ENCODE measurements around the gene PRR5.

The PRR5 gene

GRCh38 chr22:44710474-44711240, 8.7 kb downstream of the PRR5 start:
- DNase-seq (ENCODE audit: insufficient read length, low spot score): no peak
- peak; percentile 16 for FAIRE-seq
- TF ChIP-seq POLR2A (IDR thresholded peaks at IDR 0.05; ENCODE audit: low read depth, low read length) (no peak), POLR2AphosphoS5 (IDR thresholded peaks at IDR 0.05; ENCODE audit: low read depth, low read length) (no peak), SPI1 (IDR thresholded peaks at IDR 0.05; ENCODE audit: low read depth, low read length) (no peak), POU2F2 (IDR thresholded peaks at IDR 0.05; ENCODE audit: low read depth, low read length) (no peak), TAF1 (IDR thresholded peaks at IDR 0.05; ENCODE audit: low read depth, low read length) (no peak), PAX5 (IDR thresholded peaks at IDR 0.05; ENCODE audit: insufficient read depth, low read length, severe bottlenecking) (no peak)

GRCh38 chr22:44711241-44711560, 9.2 kb downstream of the PRR5 start:
- no peak for TF ChIP-seq POLR2A (IDR thresholded peaks at IDR 0.05; ENCODE audit: low read depth, low read length)
- no peak for TF ChIP-seq SPI1 (IDR thresholded peaks at IDR 0.05; ENCODE audit: low read depth, low read length)
- TF ChIP-seq POU2F2 (IDR thresholded peaks at IDR 0.05; ENCODE audit: low read depth, low read length): no peak
- no peak for TF ChIP-seq POLR2AphosphoS5 (IDR thresholded peaks at IDR 0.05; ENCODE audit: low read depth, low read length)
- TF ChIP-seq TAF1 (IDR thresholded peaks at IDR 0.05; ENCODE audit: low read depth, low read length): no peak
- no peak for TF ChIP-seq PAX5 (IDR thresholded peaks at IDR 0.05; ENCODE audit: insufficient read depth, low read length, severe bottlenecking)
- FAIRE-seq (no peak), DNase-seq (ENCODE audit: insufficient read length, low spot score) (no peak)

GRCh38 chr22:44711690-44712555, 9.9 kb downstream of the PRR5 start:
- DNase-seq (ENCODE audit: insufficient read length, low spot score) (no peak), FAIRE-seq (no peak)
- TF ChIP-seq POLR2AphosphoS5 (IDR thresholded peaks at IDR 0.05; ENCODE audit: low read depth, low read length) (no peak), SPI1 (IDR thresholded peaks at IDR 0.05; ENCODE audit: low read depth, low read length) (no peak), POLR2A (IDR thresholded peaks at IDR 0.05; ENCODE audit: low read depth, low read length) (no peak), TAF1 (IDR thresholded peaks at IDR 0.05; ENCODE audit: low read depth, low read length) (no peak), PAX5 (IDR thresholded peaks at IDR 0.05; ENCODE audit: insufficient read depth, low read length, severe bottlenecking) (no peak), POU2F2 (IDR thresholded peaks at IDR 0.05; ENCODE audit: low read depth, low read length) (no peak)

GRCh38 chr22:44712962-44713361, 11.0 kb downstream of the PRR5 start:
- TF ChIP-seq POLR2AphosphoS5 (IDR thresholded peaks at IDR 0.05; ENCODE audit: low read depth, low read length): no peak
- no peak for TF ChIP-seq TAF1 (IDR thresholded peaks at IDR 0.05; ENCODE audit: low read depth, low read length)
- no peak for TF ChIP-seq SPI1 (IDR thresholded peaks at IDR 0.05; ENCODE audit: low read depth, low read length)
- no peak for TF ChIP-seq POU2F2 (IDR thresholded peaks at IDR 0.05; ENCODE audit: low read depth, low read length)
- TF ChIP-seq POLR2A (IDR thresholded peaks at IDR 0.05; ENCODE audit: low read depth, low read length): no peak
- no peak for TF ChIP-seq PAX5 (IDR thresholded peaks at IDR 0.05; ENCODE audit: insufficient read depth, low read length, severe bottlenecking)
- FAIRE-seq: no peak

GRCh38 chr22:44714703-44715350, 12.8 kb downstream of the PRR5 start:
- no peak for TF ChIP-seq POU2F2 (IDR thresholded peaks at IDR 0.05; ENCODE audit: low read depth, low read length)
- no peak for TF ChIP-seq POLR2A (IDR thresholded peaks at IDR 0.05; ENCODE audit: low read depth, low read length)
- no peak for TF ChIP-seq SPI1 (IDR thresholded peaks at IDR 0.05; ENCODE audit: low read depth, low read length)
- TF ChIP-seq POLR2AphosphoS5 (IDR thresholded peaks at IDR 0.05; ENCODE audit: low read depth, low read length): no peak
- DNase-seq (ENCODE audit: insufficient read length, low spot score) (no peak), FAIRE-seq (no peak)

More at GRCh38 chr22:44712962-44713361, 11.0 kb downstream of the PRR5 start:
- no peak for DNase-seq (ENCODE audit: insufficient read length, low spot score)

GRCh38 chr22:44718418-44718817, 16.4 kb downstream of the PRR5 start:
- peak; percentile 76 for FAIRE-seq
- no peak for DNase-seq (ENCODE audit: insufficient read length, low spot score)

GRCh38 chr22:44719586-44720368, 17.8 kb downstream of the PRR5 start:
- no peak for FAIRE-seq
- no peak for TF ChIP-seq POLR2AphosphoS5 (IDR thresholded peaks at IDR 0.05; ENCODE audit: low read depth, low read length)
- TF ChIP-seq POU2F2 (IDR thresholded peaks at IDR 0.05; ENCODE audit: low read depth, low read length): no peak
- no peak for TF ChIP-seq POLR2A (IDR thresholded peaks at IDR 0.05; ENCODE audit: low read depth, low read length)
- TF ChIP-seq SPI1 (IDR thresholded peaks at IDR 0.05; ENCODE audit: low read depth, low read length): no peak
- no peak for TF ChIP-seq PAX5 (IDR thresholded peaks at IDR 0.05; ENCODE audit: insufficient read depth, low read length, severe bottlenecking)
- TF ChIP-seq TAF1 (IDR thresholded peaks at IDR 0.05; ENCODE audit: low read depth, low read length): no peak
- DNase-seq (ENCODE audit: insufficient read length, low spot score): no peak

More at GRCh38 chr22:44718418-44718817, 16.4 kb downstream of the PRR5 start:
- no peak for TF ChIP-seq POLR2AphosphoS5 (IDR thresholded peaks at IDR 0.05; ENCODE audit: low read depth, low read length)

- no peak for FAIRE-seq
- DNase-seq (ENCODE audit: insufficient read length, low spot score): no peak
- TF ChIP-seq POU2F2 (IDR thresholded peaks at IDR 0.05; ENCODE audit: low read depth, low read length) (no peak), POLR2A (IDR thresholded peaks at IDR 0.05; ENCODE audit: low read depth, low read length) (no peak), TAF1 (IDR thresholded peaks at IDR 0.05; ENCODE audit: low read depth, low read length) (no peak), SPI1 (IDR thresholded peaks at IDR 0.05; ENCODE audit: low read depth, low read length) (no peak), POLR2AphosphoS5 (IDR thresholded peaks at IDR 0.05; ENCODE audit: low read depth, low read length) (no peak), PAX5 (IDR thresholded peaks at IDR 0.05; ENCODE audit: insufficient read depth, low read length, severe bottlenecking) (no peak)
Measured at GRCh38 chr22:44721213-44721612, 19.2 kb downstream of the PRR5 start.

All from GM12891 (cell line).